HG03354 (cell line): ENCODE data around the gene RNF130.

ENCODE experiments used
- ATAC-seq: cut with Tn5 transposase; IDR thresholded peaks from one replicate; pipeline ENCODE4 v1.9.1; 2021; ENCODE audit warnings: mild to moderate bottlenecking; ENCODE audit not compliant: unreplicated experiment, poor library complexity, severe bottlenecking

The RNF130 gene

DNA sequence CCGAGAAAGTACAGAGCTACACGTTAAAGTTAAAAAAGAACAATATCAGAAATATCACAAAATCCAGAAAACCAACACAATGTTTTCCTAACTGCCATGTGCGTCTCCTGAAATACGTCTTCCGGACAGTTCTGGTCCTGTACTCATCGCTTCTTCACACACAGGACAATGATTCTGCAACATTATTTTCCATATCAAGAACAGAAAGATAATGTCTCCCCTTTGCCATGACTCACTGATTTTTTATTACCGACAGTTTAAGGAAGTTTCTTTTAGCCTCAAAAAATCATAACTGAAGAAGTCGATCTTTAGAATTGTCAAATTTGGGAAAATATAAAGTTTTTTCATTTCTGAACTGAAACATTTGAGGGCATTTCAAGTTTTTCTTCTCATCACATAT is 166.4 kb downstream of the RNF130 start:
- ATAC-seq: no peak
